Myocyte (in vitro differentiated cells): Measurements from ENCODE around the gene ISCA2. TPM values are rescaled to one million over a fixed set of nuclear protein-coding genes. Genes with fewer than 3 reads are reported as not detected.
"Not testable (repeated sequence)": the region's sequence is repeated elsewhere in the genome, so short reads cannot be mapped to it uniquely, and the experiment has no call there.

Source experiments
- DNase-seq: peaks from one replicate; pipeline ENCODE4 v3.0.0-alpha.2; 2012; ENCODE audit warnings: low read depth
- total RNA-seq: library from RNA; depleted of rRNA; stranded (reverse); fragments of >200 nt; gene quantifications from 2 replicates; pipeline ENCODE4 v1.2.3, GENCODE V29; 2014

Gene ISCA2
- total RNA-seq, 1 donor from 2014 or later = 27.0 TPM

- DNase-seq = no peak
Measured at GRCh38 chr14:74526854-74527585, 33.5 kb downstream of the ISCA2 start.

GRCh38 chr14:74527736-74528280 lies 34.2 kb downstream of the ISCA2 start:
- DNase-seq = peak; percentile 32

- no peak for DNase-seq
Measured at GRCh38 chr14:74528406-74528805, 34.8 kb downstream of the ISCA2 start.

GRCh38 chr14:74528886-74529285 lies 35.3 kb downstream of the ISCA2 start:
- no peak for DNase-seq

GRCh38 chr14:74531006-74531405 lies 37.4 kb downstream of the ISCA2 start:
- DNase-seq = no peak

GRCh38 chr14:74531467-74531866 lies 37.9 kb downstream of the ISCA2 start:
- DNase-seq = peak; percentile 77

- no peak for DNase-seq
Measured at GRCh38 chr14:74532246-74532645, 38.7 kb downstream of the ISCA2 start.

GRCh38 chr14:74533576-74533975 lies 40.0 kb downstream of the ISCA2 start:
- DNase-seq = no peak

- DNase-seq = no peak
Measured at GRCh38 chr14:74535756-74536325, 42.3 kb downstream of the ISCA2 start.

GRCh38 chr14:74536336-74536735 lies 42.8 kb downstream of the ISCA2 start:
- DNase-seq = not testable (repeated sequence)

- DNase-seq = no peak
Measured at GRCh38 chr14:74538411-74539391, 45.1 kb downstream of the ISCA2 start.

GRCh38 chr14:74539503-74539902 lies 45.9 kb downstream of the ISCA2 start:
- no peak for DNase-seq

GRCh38 chr14:74541225-74541624 lies 47.7 kb downstream of the ISCA2 start:
- no peak for DNase-seq

- DNase-seq = peak; percentile 43
Measured at GRCh38 chr14:74542056-74542685, 48.6 kb downstream of the ISCA2 start.

- no peak for DNase-seq
Measured at GRCh38 chr14:74543771-74544438, 50.3 kb downstream of the ISCA2 start.

- no peak for DNase-seq
Measured at GRCh38 chr14:74545386-74545785, 51.8 kb downstream of the ISCA2 start.

- no peak for DNase-seq
Measured at GRCh38 chr14:74546416-74546815, 52.9 kb downstream of the ISCA2 start.
